Hematopoietic multipotent progenitor cell (in vitro differentiated cells): Measurements from ENCODE around the gene ZMIZ1. TPM values are rescaled to one million over a fixed set of nuclear protein-coding genes. Genes with fewer than 3 reads are reported as not detected.
A peak's percentile ranks its signal among the peaks of the same experiment; 100 is the strongest.

ENCODE experiments used
- DNase-seq, 3 donors: peaks; one replicate each; pipeline ENCODE4 v3.0.0-alpha.2; 2011 to 2015; ENCODE audit warnings: low read depth in 2 of 3, low spot score in 2 of 3
- total RNA-seq: library from RNA; depleted of rRNA; stranded (reverse); fragments of >200 nt; gene quantifications from one replicate; pipeline ENCODE4 v1.2.3, GENCODE V29; 2012

The ZMIZ1 gene
- total RNA-seq, 1 donor, result 114 TPM

DNA sequence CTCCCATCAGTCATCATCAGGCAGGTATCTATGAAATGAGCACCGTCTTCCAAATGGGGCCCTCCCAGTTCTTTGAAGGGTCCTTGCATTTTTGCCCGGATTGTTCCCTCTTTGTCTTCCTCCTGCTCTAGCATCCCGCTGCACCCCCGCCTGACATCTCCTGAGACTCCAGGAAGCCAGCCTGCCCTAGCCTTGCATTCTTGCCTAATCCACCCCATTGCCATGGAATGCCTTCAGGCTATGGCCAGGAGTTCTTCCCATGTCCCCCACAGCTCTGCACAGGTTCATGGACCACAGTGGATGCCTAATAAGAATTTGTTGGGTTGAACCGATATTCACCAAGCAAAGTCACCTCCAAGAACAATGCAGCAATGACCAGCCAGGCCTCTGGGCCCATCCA, 62.1 kb downstream of the ZMIZ1 start:
- no peak for DNase-seq

DNA sequence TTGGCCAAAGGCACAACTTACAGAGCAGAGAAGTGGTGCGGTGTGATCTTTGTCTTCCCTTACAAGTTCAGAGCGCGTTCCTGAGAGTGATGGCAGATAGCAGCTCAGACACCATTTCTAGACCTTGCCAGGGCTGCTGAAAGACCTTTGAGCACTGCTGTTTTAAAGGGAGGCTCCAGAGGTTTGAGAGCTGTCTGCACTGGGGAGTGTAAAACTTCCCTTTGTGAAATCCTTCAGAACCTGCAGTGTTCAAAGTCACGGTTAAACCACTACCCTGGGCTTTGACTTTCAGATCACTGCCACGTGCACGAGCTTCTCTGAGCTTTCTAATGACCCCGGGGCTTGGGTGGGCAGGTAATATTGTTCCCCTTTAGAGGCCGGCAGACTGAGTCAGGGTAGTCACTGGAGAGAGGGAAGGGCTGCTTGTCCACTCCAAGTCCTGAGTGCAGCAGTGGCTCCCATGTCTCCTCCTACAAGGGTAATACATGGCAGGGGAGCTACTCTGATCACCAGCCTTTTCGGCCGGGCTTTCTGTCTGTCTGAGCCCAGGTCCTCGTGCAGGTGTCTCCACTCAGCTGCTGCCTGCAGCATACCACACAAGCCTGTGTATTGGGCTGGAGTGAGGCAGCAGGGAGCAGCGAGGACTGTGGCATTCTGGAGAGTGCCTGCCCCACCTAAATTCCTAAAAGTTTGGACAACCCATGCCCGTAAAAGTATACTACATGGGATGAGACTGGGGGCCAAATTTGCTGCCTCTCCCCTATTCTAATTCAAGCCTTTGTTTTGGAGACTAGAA, 63.3 kb downstream of the ZMIZ1 start:
- DNase-seq, result no peak

DNA sequence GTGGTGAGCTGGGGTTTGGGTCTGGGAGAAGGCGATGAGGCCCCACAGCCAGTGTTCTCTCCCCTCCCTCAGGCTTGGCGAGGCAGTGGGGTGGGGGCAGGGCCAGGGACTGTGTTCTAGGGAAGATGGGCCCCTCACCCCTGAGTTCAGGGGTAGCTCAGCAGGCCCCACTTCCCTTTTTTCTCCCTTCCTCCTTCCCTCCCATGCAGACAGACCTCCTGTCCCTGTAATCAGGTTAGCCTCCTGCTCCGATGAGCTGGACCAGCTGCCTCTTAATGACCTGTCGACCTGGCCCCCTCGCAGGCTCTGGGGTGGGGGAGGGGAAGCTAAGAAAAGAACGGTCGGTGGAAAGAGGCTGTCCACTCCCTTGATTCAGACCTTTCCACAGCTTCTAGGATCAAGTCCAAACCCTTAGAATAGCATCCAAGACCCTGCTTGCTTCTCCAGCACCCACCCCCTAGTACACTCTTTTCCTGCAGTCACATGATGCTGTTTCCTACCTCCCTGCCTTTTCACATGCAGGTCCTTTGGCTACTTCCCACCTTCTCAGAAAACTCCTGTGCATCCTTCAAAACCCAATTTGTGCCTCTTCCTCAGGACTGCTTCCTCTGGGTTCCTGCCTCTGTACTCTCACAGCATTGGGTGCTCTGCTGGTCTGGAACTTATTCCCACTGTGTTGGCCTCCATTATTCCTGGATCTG, 64.1 kb downstream of the ZMIZ1 start:
- DNase-seq, result peak in 1 of 3 donors; percentile 57

DNA sequence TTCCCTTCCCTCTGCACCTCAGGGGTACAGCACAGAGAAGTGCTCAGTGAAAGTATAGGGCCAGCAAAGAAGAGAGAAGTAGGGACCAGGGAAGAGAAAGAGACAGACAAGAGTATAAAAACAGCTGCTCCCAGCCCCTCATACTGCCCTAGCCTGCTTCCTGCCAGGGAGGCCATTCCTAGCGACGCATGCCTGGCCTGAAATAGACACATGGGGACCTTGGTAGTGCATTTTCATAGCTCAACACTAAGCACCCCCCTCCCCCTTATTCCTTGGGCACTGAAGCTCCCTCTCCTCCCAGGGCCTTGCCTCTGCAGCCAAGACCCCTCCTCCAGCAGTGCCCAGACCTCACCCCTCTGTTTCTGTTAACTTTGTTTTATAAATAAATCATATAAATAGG, 64.7 kb downstream of the ZMIZ1 start:
- no peak for DNase-seq

DNA sequence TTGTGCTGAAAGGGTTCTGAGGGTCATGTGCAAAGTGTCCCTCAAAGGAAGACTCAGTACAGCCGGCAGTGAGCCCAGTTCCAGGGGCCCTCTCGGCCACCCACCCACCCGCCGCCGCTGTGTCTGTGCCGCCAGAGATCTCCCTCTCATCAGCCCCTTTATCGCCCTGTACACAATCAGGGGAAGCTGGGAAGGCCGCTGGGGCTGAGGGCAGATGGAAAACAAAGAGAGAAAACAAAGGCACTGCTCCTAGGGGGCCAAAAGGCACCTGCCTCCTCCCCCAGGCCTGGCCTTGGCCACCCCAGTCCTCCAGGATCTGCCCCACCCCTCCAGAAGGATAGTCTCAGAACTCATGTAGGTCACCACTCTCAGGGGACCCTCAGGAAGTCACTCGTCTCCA, 67.0 kb downstream of the ZMIZ1 start:
- DNase-seq, result no peak

DNA sequence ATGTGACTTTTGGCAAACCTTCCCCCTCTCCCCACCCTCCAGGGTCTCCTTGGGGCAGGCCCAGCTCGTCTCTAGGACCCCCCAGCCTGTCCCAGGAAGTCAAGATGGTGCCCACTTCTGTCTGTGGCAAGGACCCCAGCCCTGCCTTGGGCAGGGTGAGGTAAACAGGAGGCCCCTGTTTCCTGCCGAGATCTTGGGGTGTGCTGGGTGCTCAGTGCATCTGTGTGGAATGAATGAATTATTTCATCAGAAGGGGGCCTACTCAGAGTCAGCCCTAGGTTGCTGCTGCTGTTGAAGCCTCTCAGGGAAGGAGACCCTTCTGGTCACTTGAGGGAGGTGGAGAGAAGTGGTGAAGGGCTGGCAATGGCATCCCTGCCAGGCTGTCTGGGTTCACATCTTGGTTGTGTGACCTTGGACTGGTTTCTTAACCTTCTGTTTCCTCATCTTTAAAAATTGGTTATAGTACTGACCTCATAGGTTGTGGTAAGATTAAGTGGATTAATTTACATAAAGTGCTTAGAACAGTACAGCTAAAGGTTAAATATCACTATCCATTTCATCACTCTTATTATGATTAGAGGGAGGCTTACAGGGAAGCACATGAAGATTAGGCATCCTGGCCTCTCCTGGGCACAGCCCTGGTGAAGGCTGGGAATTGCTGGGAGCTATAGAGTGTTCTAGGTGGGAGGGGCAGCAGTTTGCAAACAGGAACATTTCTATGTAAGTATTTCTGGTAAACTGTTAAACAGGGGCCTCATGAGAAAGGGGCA, 67.7 kb downstream of the ZMIZ1 start:
- peak in 1 of 3 donors; percentile 52 for DNase-seq

DNA sequence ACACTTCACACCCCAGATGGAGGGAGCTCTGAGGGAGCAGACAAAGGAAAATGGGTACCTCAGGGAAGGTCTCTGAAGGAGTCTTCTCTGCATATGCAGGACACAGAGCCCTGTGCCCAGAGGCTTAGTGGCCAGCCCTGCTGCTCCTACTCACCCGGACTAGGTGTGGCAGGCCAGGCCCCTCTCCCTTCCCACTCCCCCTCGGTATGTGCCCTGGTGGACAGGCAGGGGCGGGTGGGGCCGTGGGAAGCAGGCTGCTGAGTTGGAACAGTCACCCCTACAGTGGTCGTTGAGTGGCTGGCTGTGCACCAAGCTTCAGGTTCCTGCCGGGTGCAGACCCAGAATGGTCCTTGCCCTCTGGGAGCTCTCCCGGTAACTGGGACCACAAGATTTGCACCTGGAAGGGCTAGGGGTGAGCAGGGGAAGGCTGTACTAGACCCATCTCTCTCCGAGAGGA, 68.6 kb downstream of the ZMIZ1 start:
- DNase-seq, result no peak

DNA sequence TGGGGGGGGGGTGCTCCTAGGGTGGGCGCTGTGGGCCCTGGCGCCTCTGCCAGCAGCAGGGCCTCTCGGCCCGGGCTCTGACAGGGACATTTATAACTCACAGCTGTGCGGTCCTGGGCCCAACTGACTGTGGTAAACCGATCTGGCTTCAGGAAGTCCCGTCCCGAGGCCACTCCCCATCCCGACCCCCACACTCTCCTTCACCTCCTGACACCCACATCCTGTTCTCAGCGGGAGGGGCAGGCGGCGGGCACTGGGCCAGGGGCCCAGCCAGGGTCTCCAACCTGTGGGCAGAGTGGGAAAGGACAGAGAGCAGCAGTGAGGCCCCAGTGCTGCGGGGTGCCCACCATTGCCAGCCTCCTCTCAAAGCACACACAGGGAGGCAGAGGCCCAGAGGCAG, 69.1 kb downstream of the ZMIZ1 start:
- DNase-seq, result peak in 2 of 3 donors; percentile 89 to 95

DNA sequence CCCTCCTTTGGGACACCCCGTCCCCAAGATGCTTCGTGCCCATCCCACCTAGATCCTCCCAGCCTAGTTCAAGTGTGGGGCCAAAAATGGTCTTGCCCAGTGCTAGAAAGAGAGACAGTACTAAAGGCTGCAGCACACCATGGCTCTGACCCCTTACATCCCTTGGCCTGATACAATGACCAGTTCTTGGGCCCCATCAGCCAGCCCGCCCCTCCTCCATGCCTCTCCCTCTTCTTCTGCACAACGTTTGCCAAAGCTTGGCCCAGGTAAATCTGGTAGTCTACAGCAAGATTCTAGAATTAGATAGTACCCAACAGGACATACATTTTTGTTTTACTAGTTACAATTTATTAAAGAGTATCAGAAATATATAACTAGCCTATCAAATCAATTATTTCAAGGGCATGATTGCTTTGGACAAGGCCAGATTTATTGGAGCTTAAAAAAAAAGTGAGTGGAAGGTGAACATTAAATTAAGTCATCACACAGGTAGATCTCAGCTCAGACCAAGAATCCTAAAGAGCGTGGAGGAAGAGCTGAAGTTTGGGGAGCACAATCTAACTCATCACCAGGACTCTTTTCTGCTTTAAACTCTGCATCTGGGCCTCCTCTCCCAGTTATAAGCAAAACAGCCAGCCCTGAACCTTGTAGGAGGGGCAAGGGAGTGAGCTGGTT, 69.8 kb downstream of the ZMIZ1 start:
- no peak for DNase-seq

DNA sequence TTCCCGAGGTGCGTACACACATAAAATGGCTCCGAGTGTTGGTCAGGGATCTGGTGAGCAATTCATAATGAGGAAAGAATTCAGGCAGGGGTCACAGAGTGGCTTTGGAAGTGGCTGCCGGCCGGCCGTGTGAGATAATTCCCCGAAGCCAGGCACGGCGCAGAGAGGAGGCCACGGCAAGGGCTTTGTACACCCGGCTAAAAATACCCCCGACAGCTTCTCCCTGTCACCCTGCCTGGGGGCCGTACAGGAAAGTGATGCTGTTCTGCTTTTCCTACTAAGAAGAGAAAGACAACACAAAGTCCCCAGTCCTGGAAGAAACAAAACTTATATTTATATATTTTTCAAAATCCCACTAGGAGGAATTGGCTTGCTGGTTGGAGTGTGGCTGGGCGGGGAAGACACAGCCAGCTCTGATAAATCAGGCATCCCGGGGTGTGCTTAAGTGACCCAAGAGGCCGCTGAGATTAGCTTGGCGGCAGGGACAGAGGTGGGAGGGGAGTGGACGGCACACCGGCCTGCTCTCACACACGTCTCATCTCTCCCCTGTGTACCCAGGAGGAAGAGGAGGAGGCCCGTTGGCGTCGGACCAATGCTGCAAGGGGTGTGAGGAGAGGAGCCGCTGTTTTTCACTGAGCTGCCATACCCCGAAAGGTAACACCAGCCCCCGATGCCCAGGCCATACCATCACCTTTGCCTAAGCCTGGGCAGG, 70.5 kb downstream of the ZMIZ1 start:
- no peak for DNase-seq

DNA sequence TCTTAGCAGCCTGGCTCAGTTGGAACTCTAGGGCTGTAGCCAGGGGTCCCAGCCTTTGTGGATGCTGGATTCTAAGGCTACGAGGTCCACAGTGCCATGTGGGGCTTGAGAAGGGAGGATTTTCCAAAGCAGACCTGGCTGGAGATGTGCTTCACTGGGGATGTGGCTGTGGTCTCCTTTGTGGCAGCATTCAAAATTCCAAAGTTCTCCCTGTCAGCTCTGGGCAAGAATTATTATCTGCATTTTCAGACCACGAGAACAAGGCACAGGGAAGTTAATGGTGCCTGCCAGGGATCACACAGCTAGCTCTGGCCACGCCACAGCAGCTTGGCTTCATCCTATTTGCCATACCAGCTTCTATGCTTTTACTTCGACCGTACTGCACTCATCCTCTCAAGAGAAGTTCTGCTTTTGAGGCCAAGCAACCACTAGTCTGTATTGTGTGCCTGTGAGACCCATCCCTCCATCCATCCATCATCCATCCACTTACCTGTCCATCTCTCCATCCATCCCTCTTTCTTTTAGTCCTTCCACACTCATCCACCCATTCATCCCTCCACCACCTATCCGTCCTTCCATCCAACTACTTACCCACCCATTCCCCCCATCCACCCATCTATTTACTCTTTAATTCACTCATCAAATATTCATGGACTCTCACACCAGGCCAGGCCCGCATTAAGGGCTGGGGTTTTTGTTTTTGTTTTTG, 71.5 kb downstream of the ZMIZ1 start:
- no peak for DNase-seq

DNA sequence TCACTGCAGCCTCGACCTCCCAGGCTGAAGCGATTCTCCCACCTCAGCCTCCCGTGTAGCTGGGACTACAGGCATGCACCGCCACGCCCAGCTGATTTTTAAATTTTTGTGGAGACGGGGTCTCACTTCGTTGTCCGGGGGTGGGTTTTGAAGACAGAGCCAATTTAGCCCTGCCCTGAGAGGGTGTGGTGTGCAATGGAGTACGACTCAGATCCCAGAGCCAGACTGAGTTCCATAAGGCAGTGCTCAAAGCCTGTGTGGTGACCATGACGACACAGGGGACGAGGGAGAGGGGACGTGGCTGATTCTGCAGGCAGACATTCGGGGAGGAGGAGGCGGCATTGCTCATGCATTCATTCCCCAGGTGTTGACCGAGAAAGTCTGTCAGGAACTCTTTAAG, 72.1 kb downstream of the ZMIZ1 start:
- DNase-seq, result no peak

DNA sequence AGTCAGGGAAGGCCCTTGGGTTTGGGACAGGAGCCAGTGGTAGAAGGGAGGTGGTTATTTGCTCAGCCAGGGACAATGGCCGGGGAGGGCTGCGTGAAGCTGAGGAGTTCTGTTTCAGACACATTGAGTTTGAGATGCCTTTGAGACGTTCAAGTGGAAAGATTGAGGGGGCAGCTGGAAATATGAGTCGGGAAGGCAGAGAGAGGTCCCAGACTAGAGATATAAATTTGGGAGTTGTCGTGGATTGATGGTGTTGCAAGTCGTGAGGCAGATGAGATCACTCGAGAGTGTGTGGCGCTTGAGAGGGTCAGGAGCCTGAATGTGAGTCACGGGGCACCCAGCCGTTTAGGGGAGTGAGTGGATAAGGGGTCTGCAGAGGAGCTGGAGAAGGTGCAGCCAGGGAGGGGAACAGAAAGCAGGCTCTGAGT, 73.3 kb downstream of the ZMIZ1 start:
- no peak for DNase-seq

DNA sequence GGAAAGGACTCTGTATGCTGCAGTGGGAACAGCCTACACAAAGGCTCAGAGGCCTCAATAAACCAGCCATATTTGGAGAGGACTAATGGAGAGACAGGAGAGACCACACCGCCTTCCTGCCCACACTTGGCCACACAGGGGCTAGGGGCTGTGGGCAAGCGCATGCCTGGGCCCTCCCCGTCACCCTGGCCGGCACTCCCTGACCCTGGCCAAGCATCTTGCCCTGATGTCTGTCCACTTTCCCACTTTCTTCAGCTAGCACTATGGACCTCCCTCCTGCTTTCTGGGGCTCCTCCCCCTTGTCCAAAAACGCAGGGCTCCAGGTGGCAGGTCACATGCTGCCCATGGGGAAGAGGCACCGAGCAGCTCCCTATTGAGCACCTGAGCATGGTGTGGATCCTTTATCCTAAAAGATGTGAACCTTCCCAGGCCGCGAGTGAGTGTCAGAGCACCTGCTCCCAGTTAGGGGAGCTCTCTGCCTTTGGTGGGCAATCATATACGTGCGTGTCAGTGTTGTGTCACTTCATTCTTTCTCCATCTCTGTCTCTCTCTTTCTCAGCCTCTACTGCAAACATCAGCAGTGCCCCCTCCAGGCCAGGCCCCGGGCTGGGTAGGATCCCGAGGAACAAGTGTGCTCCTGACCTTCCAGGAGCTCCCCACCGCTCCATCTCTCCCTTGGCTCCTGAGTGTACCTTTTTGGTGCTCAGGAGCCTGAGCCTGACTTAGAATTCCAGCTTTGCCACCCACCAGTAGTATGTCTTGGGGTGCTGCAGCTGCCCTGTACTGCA, 74.0 kb downstream of the ZMIZ1 start:
- no peak for DNase-seq

DNA sequence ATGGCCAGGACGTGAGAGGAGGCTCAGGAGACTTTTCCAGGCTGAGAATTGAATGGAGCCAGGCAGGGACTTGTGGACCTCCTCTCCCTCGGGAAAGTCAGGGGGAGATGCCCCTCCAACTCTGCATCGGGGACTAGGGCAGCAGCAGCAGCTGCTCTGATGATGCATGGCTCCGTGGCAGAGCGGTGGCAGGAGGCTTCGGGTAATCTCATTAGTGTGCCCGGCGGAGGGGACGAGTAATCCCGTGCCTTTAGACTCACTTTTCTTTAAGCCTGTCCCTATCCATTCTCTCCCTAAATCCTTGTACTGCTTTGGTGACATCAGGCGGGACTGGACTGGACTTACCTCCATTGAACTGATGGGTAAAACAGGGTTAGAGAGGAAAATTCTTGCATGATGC, 75.1 kb downstream of the ZMIZ1 start:
- no peak for DNase-seq

DNA sequence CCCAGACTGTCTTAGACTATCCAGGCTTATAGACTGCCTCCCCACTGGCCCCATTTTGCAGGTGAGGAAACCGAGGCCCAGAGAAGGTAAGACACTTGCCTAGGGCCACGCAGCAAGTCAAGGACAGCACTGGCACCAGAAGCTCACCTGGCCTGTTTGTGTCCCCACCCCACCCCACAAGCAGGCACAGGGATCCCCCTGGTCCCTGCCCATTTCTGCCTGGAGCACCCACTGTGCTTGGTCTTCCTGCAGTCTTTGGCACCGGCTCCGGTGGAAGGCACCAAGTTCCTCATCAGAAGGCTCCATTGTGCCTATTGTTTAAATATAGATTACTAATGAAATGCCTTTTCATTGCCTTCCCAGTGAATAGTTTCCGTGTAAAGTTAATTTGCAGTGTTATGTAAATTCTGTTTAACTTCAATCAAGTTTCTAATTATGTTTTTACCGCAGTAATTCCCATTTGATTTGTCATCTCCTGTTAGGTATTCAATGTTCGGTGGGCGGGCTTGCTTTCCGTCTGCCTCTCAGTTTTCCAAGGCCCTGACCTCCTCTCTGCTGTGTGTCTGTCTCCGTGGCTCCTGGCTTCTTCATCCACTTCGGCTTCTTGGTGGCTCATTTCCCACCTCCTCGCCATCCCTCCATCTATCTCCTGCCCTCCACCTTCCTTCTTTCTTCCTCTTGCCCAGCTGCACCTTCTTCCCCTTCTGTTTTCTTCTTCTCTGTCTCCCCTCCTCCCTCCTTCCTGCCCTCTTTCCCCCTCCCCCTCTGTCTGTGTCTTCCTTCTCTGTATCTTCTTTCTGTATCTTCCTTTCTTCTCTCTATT, 75.8 kb downstream of the ZMIZ1 start:
- DNase-seq, result no peak

DNA sequence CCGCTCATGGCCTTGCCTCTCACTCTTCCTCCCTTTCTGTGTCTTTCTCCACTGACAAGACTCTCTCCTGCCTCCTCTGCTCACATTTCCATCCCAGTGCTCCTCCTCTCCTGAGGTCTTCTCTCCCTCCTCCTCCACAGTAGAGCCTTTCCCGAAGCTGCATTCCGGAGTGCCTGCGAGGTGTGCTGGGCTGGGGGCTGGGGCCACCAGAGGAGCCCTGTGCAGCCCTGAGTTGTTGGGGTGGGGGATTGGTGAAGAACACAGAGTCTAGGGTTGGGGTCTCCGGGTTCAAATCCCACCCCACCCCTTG, 76.4 kb downstream of the ZMIZ1 start:
- DNase-seq, result no peak
